Central memory CD4-positive, alpha-beta T cell (primary cell): ENCODE results near the gene PLEKHG3.
A peak's percentile ranks its signal among the peaks of the same experiment; 100 is the strongest.
"Not testable (repeated sequence)": the region's sequence is repeated elsewhere in the genome, so short reads cannot be mapped to it uniquely, and the experiment has no call there.

ENCODE experiments used
- DNase-seq: peaks from one replicate; pipeline ENCODE4 v3.0.0; 2022
- total RNA-seq, 3 experiments: gene quantifications; one replicate each; lab custom pipeline; 2026; lab: John Stamatoyannopoulos, UW

PLEKHG3 gene
- 7.2 to 63.9 (median 43.2) reads per million in 3 experiments for total RNA-seq

DNA sequence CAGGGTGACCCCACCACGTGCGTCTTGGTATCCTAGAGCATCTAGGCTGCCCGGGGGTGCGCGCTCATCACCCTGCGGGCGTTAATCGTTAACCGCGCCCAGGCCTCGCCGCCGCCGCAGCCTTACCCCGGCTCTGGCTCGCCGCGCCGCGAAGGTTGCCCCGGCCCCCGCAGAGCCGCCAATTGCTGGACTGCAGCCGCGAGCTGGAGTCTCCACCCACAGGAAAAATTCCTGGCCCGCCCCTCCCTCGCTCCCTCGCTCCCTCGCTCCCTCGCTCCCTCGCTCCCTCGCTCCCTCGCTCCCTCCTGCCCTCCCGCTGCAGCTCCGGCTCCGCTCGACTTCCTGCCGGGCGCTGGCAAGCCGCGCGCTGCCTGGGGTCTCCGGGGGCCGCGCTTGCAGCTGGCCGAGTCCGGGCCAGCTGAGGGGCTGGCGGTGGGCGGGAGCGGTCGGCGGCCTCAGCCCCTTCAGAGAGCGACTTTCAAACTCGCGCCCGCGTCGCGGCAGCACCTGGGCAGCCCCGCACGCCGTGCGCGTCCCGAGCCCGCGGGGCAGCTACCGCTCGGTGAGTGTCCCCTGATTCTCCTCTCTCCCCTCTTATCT lies at the start of gene PLEKHG3:
TSS of gene PLEKHG3 (plus strand) at position 282 of the 600 bp plus-strand sequence. CDS start 23,208 bp downstream, outside the sequence.
- no peak for DNase-seq

DNA sequence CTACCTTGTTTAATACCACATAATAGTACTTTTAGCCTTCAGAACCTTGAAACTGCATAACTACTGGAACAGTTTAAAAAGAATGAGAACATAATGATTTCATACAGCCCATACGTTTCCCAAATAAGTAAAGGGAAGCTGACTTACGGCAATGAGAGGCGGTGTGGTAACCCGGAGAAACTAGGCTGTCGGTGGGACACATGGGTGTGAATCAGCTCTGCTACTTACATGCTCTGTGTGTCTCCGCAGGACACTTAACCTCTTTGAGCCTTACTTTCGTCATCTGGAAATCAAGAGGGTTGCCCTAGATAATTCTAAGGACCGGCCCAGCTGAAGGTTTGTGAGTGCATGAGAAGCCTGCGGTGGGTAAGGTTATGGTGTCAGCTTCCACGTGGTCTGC lies 49.3 kb upstream of the PLEKHG3 start:
- DNase-seq = no peak

DNA sequence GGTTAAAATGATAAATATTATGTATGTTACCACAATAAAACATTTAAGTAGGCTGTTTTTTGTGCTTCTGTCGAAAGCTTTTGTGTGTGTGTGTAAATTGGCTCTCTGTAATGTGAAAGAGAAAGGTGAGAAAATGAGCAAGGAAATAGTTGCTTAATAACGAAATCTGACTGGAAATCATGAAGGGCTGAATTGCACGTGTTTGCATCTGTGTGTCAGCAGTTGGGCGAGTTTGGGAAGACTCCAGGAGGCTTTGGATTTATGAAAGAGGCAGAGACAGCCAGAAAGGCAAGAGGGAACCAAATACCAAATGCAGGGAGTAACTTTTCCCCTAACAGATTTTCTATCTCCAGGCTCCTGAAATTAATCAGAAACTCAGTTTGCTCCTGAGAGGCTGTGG lies 47.2 kb upstream of the PLEKHG3 start:
- DNase-seq = no peak

DNA sequence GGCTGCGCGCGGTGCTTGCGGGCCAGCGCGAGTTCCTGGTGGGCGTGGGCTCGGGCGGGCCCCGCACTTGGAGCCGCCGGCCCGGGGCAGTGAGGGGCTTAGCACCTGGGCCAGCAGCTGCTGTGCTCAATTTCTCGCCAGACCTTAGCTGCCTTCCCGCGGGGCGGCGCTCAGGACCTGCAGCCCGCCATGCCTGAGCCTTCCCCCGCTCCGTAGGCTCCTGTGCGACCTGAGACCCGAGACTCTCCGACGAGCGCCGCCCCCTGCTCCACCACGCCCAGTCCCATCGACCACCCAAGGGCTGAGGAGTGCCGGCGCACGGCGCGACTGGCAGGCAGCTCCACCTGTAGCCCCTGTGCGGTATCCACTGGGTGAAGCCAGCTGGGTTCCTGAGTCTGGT lies 46.0 kb upstream of the PLEKHG3 start:
- DNase-seq = no peak

DNA sequence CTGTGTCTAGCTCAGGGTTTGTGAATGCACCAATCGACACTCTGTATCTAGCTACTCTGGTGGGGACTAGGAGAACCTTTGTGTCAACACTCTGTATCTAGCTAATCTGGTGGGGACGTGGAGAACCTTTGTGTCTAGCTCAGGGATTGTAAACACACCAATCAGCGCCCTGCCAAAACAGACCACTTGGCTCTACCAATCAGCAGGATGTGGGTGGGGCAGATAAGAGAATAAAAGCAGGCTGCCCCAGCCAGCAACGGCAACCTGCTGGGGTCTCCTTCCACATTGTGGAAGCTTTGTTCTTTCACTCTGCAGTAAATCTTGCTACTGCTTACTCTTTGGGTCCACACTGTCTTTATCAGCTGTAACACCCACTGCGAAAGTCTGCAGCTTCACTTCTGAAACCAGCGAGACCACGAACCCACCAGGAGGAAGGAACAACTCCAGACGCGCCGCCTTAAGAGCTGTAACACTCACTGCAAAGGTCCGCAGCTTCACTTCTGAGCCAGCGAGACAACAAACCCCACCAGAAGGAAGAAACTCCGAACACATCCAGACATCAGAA lies 45.4 kb upstream of the PLEKHG3 start:
- DNase-seq = not testable (repeated sequence)

DNA sequence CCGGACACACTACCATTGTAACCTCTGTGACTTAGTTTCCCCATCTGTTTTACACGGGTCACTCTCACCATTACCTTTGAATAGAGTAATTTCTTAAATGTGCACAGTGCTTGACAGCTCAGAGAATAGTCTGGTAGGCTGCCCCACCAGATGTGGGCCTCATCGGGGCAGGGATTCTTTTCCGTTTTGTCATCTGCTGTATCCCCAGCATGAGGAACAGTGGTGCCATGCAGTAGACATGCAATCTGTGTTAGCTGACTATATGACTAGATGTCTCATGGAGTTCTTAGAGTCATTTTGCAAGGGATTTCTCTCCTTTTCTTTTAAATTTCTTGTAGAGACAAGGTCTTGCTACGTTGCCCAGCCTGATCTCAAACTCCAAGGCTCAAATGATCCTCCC lies 44.9 kb upstream of the PLEKHG3 start:
- no peak for DNase-seq

DNA sequence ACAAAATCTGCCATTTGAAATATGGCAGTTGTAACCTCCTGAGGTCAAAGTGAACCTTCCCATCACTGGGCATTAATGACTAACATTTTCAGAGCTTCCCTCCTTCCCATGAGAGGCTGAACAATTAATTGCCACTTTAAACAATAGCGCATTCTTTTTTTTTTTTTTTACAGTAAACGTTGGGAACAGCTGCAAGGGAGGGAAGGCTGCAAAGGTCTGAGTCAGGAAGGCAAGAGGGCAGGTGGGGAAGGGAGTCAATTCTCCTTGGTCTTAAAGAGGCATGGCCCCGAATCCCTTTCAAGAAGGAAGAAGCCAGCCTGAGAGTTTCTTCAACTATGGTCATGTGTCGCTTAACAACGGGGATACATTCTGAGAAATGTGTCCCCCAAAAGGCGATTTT lies 41.0 kb upstream of the PLEKHG3 start:
- DNase-seq = no peak

DNA sequence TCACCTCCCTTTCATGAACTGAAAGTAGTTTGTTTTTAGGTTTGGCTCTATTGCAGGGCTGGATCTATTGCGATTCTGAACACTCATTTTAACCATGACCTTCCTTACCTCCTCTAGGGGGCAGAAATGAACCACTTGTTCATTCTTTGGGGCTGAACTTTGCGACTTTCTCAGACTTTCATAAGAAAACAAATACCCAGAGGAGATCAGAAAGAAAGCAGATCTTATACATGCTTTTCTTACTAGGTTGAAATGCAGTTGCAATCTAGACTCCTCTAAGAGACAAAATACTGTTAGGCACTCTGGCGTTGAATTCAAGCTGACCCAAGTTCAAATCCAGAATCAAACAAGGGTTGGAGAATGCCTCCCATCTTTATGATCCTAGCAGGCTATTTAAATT lies 32.6 kb upstream of the PLEKHG3 start:
- DNase-seq = peak; percentile 66

DNA sequence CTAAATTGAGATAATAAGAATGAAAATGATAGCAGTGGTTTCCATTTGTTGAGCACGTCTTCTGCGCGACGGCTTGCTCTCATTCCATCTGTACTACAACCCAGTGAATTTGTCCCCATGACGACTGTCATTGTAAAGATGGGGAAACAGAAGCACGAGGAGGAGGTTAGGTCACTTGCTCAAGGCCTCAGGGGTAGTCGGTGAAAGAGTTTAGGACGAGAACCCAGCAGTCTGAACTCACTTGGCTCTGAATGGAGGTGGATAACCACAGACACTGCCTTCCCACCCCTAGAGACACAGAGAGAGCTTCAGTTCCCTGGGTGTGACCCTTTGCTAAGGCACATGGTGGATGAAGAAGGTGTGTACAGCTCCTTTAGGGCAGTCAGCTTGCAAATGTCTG lies 30.9 kb upstream of the PLEKHG3 start:
- DNase-seq = no peak

DNA sequence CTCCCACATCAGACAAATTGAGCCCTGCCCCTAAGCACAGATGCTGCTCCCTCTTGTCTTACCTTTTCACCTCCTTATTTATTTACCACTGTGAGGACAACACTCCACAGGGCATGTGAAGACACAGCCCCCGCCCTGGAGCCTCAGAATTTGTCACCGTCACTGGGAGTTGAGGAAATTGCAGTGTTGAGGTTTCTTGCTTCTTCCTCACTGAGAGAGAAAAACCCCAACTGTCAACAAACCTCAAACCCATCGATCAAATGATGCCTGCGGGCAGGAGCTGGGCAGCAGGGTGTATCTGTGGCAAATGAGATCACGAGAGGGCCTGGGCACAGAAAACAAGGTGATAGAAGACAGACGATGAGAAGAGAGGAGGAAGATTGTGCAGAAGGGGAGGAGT lies 30.5 kb upstream of the PLEKHG3 start:
- DNase-seq = peak; percentile 83

DNA sequence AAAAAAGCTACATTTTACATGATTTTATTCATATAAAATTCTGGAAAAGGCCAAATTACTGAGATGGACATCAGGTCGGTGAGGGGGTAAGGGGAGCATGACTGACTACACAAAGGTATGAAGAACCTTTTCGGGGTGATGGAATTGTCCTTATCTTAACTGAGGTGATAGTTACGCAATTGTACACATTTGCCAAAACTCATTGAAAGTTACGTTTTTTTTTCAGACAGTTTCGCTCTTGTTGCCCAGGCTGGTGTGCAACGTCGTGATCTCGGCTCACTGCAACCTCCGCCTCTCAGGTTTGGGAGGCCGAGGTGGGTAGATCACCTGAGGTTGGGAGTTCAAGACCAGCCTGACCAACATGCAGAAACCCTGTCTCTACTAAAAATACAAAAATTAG lies 29.4 kb upstream of the PLEKHG3 start:
- DNase-seq = no peak

DNA sequence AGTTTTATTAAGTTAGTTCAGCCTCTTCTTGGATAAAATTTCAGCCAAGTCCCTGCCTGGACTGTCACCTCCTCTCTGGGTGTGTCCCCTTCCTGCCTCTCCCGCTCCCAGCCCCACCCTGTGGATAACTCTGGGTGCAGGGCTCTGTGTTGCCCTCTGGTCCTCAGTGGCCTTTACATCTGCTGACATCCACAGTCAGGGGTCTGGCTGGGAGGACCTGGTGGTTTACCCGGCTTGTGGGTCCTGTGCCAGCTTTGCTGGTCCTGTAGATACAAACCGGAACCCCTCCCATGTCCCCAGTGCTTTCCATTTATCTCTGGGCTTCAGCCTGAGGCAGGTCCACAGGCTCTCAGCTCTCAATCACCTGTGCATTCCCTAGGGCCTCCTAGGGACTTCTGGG lies 28.9 kb upstream of the PLEKHG3 start:
- DNase-seq = no peak

DNA sequence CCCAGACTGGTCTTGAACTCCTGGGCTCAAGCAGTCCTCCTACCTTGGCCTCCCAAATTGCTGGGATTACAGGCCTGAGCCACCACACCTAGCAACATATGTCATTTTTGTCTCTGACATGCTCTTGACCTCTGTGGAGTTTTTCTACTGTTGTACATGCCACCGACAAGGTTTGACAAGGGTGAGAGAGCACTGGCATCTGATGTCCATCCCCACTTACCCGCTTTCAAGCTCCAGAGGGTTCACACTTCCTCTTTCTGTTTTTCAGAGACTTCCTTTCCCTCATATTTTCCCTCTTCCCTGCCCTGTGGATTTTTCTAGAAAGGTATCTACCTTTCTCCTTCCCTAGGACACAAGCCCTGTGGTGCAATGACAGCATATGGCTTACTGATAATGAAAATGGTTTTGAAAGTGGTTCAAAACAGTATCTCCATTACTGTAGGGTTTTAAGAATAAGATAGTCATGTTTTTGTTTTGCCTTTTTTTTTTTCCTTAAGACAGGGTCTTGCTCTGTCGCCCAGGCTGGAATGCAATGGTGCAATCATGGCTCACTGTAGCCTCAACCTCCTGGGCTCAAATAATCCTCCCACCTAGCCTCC lies 27.7 kb upstream of the PLEKHG3 start:
- DNase-seq = no peak

DNA sequence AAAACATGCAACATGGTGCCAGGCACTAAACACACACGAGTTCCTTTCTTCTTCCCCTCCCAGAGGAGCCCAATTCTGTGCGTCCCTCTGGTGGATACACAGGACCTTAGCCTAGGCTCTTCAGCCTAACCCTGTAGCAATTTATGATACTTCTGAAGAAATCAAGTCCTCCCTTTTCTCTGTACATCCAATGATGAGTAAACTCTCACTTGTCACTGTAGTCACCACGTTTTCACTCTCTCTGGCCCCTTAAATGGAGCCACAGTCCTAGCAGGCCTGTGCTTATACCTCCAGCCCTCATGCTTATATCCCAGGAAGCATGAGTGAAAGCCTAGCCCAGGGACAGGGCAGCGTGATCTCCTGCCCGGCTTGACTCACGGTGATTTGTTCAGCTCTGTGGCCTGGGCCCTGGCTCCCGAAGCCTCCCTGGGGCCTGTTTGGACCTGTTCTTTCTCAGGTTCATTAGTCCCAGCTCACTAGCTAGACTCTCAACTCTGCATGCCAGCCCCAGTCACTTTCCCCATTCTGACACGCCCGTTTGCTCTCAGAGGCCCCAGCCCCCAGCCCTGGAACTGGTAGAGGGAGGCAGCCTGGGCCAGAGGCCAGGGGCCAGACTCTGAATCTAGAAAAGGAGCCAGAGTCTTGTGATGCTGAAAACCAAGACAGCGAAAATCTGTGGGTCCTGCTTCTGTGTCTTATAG lies 24.1 kb upstream of the PLEKHG3 start:
- DNase-seq = no peak

DNA sequence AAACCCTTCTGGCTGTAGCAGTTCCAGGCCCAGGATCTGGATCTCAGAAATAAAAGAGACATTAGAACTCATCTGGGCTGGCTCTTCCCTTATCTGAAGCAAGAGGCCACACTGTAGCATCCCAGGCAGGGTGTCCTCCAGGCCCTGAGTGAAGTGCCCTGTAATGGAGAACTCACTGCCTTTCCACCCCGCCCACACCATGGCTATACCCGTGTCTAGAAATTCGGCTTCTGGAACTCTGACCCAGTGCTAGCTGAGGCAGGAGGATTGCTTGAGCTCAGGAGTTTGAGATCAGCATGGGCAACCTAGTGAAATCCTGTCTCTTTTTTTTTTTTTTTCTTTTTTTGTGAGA lies 23.5 kb upstream of the PLEKHG3 start:
- no peak for DNase-seq

DNA sequence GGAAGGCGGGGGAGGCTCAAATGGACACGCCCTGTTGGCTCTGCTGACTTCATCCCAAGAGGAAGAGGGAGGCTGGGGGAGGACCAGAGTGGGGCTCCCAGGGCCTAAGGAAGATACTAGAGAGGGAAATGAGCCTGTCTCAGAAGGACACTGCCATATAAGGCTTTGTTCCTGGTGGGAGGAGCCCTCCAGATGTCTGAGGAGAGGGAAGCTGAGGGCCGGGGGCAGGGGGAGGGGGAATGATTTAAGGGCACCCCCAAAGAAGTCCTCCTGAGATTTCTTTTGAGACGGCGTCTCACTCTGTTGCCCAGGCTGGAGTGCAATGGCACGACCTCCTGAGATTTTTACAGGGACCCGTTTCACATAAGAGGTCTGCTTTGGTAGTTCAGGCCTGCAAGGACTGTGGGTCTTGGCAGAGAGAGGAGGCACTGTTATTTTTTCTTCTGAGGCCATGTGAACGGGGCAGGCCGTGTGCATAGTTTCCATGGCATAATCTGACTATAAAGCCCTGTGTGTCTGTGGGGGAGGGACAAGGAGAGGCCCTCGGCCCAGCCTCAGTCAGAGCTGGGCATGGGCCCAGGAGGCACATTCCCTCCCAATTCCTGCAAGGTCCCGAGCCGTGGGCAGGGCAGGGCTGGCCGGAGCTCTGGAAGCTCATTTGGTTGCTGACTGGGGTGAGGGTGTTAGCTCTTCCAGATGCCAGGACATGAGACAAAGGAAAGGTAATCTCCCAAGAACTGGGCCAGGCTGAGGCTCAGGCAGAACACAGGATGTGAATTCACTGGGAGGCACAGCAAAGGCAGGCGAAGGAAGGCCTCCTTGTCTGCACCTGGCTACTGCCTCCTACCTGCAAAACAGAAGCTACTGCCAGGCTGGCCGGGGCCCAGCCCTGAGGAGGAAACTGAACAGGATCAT lies 22.2 kb upstream of the PLEKHG3 start:
- no peak for DNase-seq

DNA sequence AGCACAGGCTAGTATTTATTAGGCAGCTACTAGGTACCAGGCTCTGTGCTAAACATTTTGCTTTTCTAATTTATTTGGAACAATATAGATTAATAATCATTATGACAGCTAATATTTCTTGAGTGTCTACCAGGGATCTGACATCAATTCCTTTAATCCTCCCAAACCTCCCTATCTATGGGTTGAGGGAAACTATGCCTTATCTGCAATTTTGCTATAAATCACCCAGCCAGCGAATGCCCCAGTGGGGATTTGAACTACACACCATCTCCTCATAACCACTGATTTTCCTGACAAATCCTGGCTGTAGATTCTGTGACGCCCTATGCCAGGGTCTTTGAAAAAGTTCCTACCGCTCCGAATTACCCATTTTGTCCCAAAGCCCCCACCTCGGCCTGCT lies 21.4 kb upstream of the PLEKHG3 start:
- no peak for DNase-seq

DNA sequence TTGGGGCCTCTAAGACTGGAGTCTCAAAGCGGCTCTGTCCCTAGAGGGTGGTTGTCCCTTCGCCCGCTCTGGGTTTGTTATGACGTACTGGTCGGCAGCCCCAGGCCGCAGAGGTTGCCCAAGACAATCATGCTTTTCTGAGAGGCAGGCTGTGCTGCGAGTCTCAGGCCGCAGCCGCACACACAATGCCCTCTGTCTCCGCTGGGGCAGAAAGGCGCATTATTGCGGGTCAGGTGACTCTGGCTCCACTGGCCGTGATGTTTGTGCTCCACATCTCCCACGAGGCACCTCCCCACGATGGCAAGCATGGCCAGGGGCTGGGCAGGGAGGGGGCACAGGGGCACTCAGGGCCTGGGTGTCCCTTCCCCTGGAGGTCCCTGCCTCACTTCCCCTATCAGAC lies 21.0 kb upstream of the PLEKHG3 start:
- no peak for DNase-seq

DNA sequence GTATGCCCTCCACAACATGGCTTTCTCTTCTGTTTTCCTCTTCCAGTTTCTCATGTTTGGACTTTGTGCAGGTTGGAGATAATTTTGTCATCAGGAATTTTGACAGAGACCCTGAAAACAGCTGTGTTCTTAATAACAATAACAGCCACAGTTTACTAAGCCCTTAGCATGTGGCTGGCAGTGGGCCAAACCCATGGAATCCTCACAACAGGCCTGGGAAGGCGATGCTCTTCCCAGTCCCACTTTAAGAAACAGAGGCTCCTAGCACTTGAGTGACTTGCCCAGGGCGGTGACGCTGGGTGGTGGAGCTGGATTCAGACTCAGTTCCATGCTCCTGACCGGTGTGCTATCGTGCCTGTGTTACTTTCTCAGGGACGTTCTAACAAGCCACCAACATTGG lies 20.1 kb upstream of the PLEKHG3 start:
- DNase-seq = no peak

DNA sequence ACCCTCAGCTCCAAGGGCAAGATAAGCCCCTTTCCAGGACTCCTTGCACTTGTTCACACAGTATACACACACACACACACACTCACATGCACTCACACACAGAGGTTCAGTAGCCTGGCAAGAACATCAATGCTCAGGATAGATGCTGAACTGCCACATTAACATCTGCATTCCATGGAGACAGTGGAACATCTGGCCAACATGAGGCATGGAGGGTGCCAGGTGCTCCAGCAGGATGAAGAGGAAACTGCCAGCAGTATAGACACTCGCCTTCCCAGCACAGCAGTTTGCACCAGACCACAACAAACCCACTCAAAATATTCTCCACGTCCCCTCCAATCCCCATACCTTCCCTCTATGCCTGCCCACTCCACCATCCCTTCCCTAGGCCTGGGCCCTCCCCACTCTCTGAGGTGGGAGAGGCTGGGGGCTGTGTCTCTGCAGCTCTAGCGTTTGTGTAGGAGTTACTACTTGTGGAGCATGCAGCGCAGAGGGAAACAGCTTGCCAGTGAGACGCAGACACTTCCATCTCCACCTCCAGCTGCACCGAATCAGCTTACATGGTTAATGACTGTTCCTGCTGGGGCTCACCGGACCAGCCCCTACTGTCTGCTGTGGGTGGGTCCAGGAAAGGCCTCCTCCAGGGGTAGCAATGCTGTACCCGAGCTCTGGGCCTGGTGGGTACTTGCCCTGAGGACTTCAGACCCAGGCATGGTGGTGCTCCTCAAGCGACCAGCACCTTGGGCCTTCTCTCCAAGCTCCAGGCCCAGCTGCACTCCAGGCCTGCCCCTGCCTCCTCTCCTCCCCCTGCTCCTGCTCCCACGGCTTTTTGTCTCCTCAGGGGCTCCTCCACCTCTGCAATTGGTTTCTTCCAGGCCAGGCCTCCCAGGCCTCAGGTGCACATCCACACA lies 18.6 kb upstream of the PLEKHG3 start:
- no peak for DNase-seq

DNA sequence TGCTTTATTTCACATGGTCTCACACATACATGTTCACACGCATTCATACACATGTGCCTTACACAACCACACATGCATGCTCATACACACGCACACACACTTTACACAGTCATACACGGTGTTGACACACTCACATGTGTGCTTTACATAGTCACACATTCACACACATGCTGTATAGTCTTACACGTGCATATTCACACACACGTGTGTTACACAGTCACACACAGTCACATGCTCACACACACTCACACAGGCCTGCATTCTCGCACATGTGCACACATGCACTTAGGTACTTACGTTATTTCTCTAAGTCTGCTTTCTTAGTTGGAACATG lies 18.0 kb upstream of the PLEKHG3 start:
- DNase-seq = no peak

DNA sequence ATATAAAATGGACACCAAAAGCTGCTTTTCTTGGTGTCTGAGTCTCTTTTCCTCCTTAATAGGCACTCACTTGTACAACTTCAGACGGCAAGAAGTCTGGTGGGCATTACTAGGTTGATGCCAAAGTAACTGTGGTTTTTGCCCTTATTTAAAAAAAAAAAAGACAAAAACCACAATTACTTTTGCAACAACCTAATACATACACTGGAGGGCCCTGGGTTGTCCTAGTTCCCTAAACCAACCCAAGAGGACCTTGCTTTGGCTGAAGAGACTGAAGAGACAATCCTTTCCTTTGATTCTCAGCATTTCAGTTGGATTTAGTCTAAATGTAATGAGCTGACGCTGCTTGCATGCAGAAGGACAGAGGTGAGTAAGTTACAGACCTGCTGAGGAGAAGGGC lies 16.2 kb upstream of the PLEKHG3 start:
- DNase-seq = no peak
